ENCODE data around the gene RPS6KA4.
"Not testable (repeated sequence)": the region's sequence is repeated elsewhere in the genome, so short reads cannot be mapped to it uniquely, and the experiment has no call there.

RPS6KA4 gene

GRCh38 chr11:64391839-64392238 lies 32.9 kb downstream of the RPS6KA4 start:
- DNase-seq = no peak

- no peak for DNase-seq
Measured at GRCh38 chr11:64395545-64396078, 36.6 kb downstream of the RPS6KA4 start.

- no peak for DNase-seq
Measured at GRCh38 chr11:64396079-64396591, 37.2 kb downstream of the RPS6KA4 start.

GRCh38 chr11:64400102-64400501 lies 41.1 kb downstream of the RPS6KA4 start:
- no peak for DNase-seq

- no peak for DNase-seq
Measured at GRCh38 chr11:64400667-64401066, 41.7 kb downstream of the RPS6KA4 start.

- DNase-seq = no peak
Measured at GRCh38 chr11:64401775-64402174, 42.8 kb downstream of the RPS6KA4 start.

GRCh38 chr11:64403106-64403505 lies 44.1 kb downstream of the RPS6KA4 start:
- DNase-seq = no peak

GRCh38 chr11:64406221-64406946 lies 47.4 kb downstream of the RPS6KA4 start:
- DNase-seq = no peak

GRCh38 chr11:64407221-64407620 lies 48.3 kb downstream of the RPS6KA4 start:
- DNase-seq = no peak

- no peak for DNase-seq
Measured at GRCh38 chr11:64407630-64408029, 48.7 kb downstream of the RPS6KA4 start.

GRCh38 chr11:64409278-64409677 lies 50.3 kb downstream of the RPS6KA4 start:
- no peak for DNase-seq

- DNase-seq = no peak
Measured at GRCh38 chr11:64409707-64410403, 50.9 kb downstream of the RPS6KA4 start.

- no peak for DNase-seq
Measured at GRCh38 chr11:64410404-64410734, 51.4 kb downstream of the RPS6KA4 start.

- DNase-seq = no peak
Measured at GRCh38 chr11:64413417-64413816, 54.5 kb downstream of the RPS6KA4 start.

- DNase-seq = no peak
Measured at GRCh38 chr11:64415286-64415685, 56.3 kb downstream of the RPS6KA4 start.

GRCh38 chr11:64415996-64416728 lies 57.2 kb downstream of the RPS6KA4 start:
- no peak for DNase-seq

GRCh38 chr11:64418233-64418632 lies 59.3 kb downstream of the RPS6KA4 start:
- DNase-seq = not testable (repeated sequence)

GRCh38 chr11:64419257-64419790 lies 60.4 kb downstream of the RPS6KA4 start:
- DNase-seq = no peak

- no peak for DNase-seq
Measured at GRCh38 chr11:64419818-64420485, 61.0 kb downstream of the RPS6KA4 start.

Measured in stimulated activated naive CD4-positive, alpha-beta T cell (primary cell).